Mesenteric fat pad (tissue), 1 donor: Measurements from ENCODE around the gene PCF11. TPM values are rescaled to one million over a fixed set of nuclear protein-coding genes. Genes with fewer than 3 reads are reported as not detected.

Source experiments
- DNase-seq: peaks from one replicate; pipeline ENCODE4 v3.0.0-alpha.2; 2020; ENCODE audit warnings: low spot score
- total RNA-seq: library from RNA; stranded (reverse); fragmentation: NEBNext Ultra II Directional; extraction: Animal tissue kit (Norgen Biotek cat#: 25700); gene quantifications from one replicate; pipeline ENCODE4 v1.2.1, GENCODE V29; 2021
- donor health status: DM: yes; HTN: yes; CAD: no.

Gene PCF11
- total RNA-seq, 1 donor from 2014 or later, result 51.7 TPM

GRCh38 chr11:83153764-83154163 lies 3.2 kb upstream of the PCF11 start:
- no peak for DNase-seq

DNA sequence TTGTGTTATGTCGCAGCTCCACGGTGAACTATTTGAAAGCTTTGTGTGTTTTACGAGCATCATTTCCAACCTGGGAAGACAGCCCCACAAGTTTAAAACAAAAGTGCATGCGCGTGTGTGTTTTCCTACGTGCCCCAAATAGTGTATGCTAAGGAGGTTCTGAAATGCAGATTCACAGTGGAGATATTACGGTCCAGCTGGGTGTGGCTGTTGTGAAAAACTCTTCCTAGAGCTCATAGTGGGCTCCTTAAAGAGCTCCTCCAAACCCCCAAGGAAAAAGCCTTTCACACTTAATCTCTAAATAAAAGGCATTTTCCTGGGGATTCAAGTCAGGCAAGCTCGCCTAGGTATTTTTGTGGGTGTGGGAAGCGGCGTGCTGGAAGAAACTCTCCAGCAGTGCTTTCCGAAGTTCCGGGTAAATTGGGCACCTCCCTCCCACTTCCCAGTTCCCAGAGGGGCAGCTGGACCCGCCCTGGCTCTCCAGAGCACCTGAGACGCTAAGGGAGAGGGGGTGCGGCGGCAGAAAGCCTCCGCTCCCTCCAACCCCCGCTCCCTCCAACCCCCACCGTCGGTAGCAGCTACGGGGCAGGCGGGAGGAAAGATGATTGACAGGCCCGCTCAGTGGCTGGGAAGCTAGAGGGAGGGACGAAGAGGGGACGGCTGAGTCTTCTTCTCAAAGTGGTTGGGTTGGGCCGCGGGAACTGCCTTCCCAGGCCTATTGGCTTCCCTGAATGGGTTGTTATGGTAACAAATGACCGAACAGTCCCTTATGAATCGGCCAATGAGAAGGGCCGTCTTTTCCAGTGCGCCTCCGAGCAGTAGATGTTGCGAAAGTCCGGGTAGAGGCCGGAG lies 561 bp upstream of the PCF11 start:
- DNase-seq, result peak; percentile 99

DNA sequence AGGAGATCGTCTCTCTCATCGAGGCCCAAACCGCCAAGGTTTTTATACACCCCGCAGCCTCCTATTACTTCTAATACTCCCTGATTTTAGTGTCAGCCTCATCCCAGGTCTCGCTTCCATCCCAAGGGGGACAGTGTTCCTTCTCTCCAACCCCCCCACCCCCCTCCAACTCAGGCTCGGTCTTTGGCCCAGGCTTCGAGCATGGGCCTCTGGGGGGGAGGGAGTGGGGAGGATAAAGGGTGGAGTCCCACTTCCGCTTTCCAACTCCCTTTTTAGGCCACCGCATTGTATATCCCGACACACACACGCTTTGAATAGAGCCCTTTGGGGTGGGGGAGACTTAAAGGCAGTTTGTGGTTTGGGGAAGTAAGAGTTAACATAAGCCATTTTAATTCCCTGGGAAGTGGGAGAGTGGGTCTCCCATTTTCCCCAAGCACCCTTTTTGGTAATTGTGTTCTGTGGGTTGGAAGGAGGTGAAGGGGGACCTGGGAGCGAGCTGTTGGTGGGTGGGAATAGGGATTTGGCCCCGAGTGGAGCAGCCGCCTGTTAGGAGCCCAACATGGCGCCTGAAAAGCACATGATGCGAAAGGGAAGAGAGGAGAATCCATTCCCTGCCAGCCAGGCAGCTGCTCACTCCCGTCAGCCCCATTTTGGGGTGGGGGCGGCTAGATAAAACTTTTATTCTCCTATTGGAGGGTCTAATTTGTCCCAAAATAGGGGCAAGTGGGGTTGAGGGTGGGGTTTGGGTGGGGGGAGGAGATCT lies 844 bp downstream of the PCF11 start:
- DNase-seq, result no peak

DNA sequence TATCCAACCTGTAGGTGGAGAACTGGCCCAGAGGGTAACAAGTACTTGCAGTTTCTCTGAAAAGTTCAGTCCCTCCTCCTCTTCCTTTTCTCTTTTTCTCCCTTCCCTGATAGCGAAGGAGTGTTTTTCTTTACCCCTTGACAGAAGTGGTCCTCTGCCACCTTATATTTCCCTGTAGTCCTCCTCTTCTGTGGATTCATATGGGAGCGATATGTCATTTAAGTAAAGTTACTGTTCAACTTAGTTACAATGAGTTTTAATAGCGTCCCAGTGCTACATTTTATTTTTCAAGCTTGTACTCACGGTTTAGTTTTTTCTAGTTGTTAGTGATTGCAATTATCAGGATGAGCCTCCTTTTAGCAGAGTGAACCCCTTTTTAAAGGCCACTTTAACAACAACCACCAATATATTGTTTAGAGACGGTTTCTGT lies 1.4 kb downstream of the PCF11 start:
- no peak for DNase-seq

GRCh38 chr11:83158965-83159901 lies 2.3 kb downstream of the PCF11 start:
- DNase-seq, result no peak

GRCh38 chr11:83159902-83160865 lies 3.3 kb downstream of the PCF11 start:
- no peak for DNase-seq

DNA sequence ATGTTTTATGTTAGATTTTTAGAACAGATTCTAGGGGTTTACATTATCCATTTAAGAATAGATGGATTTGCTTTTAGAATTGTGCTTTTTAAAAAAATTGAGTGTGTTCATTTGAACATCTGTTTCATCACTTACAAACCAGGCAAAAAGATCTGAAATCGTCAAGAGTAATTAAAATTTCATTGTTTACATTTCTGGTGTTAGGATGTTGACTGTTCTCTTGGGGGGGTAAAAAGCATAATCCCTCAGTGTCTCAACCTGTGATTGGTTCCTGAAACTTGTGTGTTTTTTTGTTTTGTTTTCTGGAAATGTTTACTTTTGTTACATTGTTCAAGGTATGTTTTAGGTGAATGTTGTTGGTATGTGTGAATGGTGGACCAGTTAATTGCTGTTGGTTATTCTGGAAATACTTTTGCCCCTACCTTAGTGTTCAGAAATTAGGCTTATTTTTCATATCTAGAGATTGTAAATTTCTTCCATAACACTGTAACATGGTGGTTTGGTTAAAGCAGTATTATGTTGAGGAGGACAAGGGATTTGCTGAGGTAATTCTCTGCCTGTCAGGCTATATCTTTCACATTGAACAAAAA lies 4.8 kb downstream of the PCF11 start:
- no peak for DNase-seq

DNA sequence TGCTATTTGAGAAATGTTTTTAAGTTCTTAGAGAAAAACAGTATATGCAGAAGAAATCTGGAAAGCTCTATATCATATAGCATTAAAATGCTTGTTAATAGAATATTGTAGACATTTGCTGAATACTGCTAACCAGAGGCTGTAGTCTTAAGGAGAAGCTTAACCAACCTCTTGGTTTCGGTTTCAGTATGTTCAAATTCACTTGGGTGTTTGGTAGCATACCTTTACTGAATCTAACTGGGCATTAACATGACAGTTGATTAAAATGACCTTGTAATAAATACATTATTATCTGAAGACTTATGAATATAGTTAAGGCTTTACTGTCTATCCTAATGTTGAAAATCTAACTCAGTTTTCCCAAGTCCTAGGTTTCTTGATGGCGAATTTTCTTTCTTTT lies 5.4 kb downstream of the PCF11 start:
- DNase-seq, result no peak

GRCh38 chr11:83166193-83166866 lies 9.4 kb downstream of the PCF11 start:
- DNase-seq, result no peak

- no peak for DNase-seq
Measured at GRCh38 chr11:83168756-83169155, 11.8 kb downstream of the PCF11 start.

GRCh38 chr11:83170865-83171264 lies 13.9 kb downstream of the PCF11 start:
- no peak for DNase-seq

DNA sequence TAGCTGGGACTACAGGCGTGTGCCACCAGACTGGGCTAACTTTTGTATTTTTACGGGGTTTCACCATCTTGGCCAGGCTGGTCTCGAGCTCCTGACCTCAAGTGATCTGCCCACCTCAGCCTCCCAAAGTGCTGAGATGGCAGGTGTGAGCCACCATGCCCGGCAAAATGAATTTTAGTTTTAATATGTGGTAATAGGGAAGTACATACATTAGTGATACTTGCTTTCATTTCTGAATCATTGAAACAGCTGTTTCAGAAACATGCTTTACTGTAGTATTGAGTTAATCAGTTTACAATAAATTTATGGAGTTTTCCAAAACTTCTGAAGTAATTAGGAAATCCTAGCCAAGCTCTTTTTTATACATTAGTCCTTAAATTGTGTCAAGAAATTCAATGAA lies 15.6 kb downstream of the PCF11 start:
- DNase-seq, result no peak

- DNase-seq, result no peak
Measured at GRCh38 chr11:83174008-83174407, 17.1 kb downstream of the PCF11 start.

DNA sequence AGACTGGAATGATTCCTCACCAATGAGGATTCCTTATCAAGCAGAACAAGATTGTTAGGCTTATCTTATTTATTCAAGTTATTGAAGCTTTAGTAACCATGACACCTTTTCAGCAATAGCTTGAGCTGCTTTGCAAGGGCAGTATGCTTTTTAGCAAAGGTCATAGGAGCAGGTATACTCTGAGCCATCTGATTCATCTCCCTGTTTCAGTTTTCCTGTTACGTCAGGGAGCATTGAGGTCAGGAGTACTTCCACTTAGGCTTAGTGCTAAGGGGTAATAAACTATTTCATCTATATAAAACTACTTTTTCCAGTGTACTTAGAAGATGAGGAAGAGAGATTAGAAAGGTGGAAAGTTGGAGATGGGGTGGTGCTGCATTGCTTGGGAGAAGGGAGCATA lies 18.9 kb downstream of the PCF11 start:
- DNase-seq, result no peak

- DNase-seq, result no peak
Measured at GRCh38 chr11:83181815-83182214, 24.9 kb downstream of the PCF11 start.

- DNase-seq, result no peak
Measured at GRCh38 chr11:83185767-83186166, 28.8 kb downstream of the PCF11 start.

- DNase-seq, result no peak
Measured at GRCh38 chr11:83187465-83187864, 30.5 kb downstream of the PCF11 start.

- no peak for DNase-seq
Measured at GRCh38 chr11:83191491-83191890, 34.6 kb downstream of the PCF11 start.

DNA sequence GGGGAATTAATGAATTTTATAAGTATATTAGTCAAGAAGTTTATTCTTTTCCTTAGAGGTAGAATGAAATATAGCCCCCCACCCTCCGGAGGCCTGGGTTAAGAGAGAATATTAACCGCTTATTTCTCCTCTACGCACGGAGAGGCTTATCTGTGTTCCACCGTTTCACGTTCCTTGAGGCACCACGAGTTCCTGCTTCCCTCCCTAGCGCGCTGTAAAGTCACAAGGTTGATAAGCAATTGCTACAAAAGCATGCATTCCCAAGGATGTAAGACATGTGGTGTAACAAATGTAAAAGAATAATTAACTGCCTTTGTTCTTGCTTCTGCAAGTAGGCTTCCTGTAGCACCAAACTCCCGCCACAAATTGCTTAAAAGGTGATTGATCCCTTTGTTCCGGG lies 35.1 kb downstream of the PCF11 start:
- no peak for DNase-seq
